NCI-H460 (cell line): ENCODE data around the gene WWOX. TPM values are rescaled to one million over a fixed set of nuclear protein-coding genes. Genes with fewer than 3 reads are reported as not detected.

ENCODE experiments used
- DNase-seq: peaks from one replicate; pipeline ENCODE4 v3.0.0-alpha.2; 2016; ENCODE audit warnings: low read depth; ENCODE audit errors: extremely low read depth
- total RNA-seq: library from RNA; depleted of rRNA; stranded (reverse); fragments of >200 nt; shearing (Covaris generic); gene quantifications from 2 replicates; pipeline ENCODE4 v1.2.3, GENCODE V29; 2014

The WWOX gene
- total RNA-seq, 1 experiment from 2014 or later: 11.1 TPM

- DNase-seq: no peak
Observed at GRCh38 chr16:78982096-78982744, 882.8 kb downstream of the WWOX start.

- DNase-seq: no peak
Observed at GRCh38 chr16:78984324-78984723, 884.9 kb downstream of the WWOX start.

GRCh38 chr16:78984887-78985464, 885.5 kb downstream of the WWOX start:
- no peak for DNase-seq

GRCh38 chr16:78985716-78986605, 886.5 kb downstream of the WWOX start:
- no peak for DNase-seq

GRCh38 chr16:78987666-78988065, 888.2 kb downstream of the WWOX start:
- DNase-seq: no peak

GRCh38 chr16:78988361-78988969, 889.0 kb downstream of the WWOX start:
- DNase-seq: no peak

- DNase-seq: no peak
Observed at GRCh38 chr16:78990309-78990701, 890.9 kb downstream of the WWOX start.

- DNase-seq: no peak
Observed at GRCh38 chr16:78992001-78992400, 892.5 kb downstream of the WWOX start.

- no peak for DNase-seq
Observed at GRCh38 chr16:78993346-78993745, 893.9 kb downstream of the WWOX start.

- no peak for DNase-seq
Observed at GRCh38 chr16:78994135-78994745, 894.8 kb downstream of the WWOX start.

GRCh38 chr16:78995441-78995840, 896.0 kb downstream of the WWOX start:
- DNase-seq: no peak

GRCh38 chr16:78996790-78997189, 897.3 kb downstream of the WWOX start:
- no peak for DNase-seq

GRCh38 chr16:78998879-78999278, 899.4 kb downstream of the WWOX start:
- DNase-seq: no peak

- no peak for DNase-seq
Observed at GRCh38 chr16:79001156-79001967, 901.9 kb downstream of the WWOX start.

- no peak for DNase-seq
Observed at GRCh38 chr16:79003026-79003609, 903.7 kb downstream of the WWOX start.

GRCh38 chr16:79004309-79004708, 904.9 kb downstream of the WWOX start:
- DNase-seq: no peak

GRCh38 chr16:79005096-79005495, 905.6 kb downstream of the WWOX start:
- no peak for DNase-seq

GRCh38 chr16:79006206-79006605, 906.8 kb downstream of the WWOX start:
- DNase-seq: no peak

- no peak for DNase-seq
Observed at GRCh38 chr16:79006765-79007164, 907.3 kb downstream of the WWOX start.

GRCh38 chr16:79007614-79008013, 908.2 kb downstream of the WWOX start:
- DNase-seq: no peak
